ENCODE results near the gene RNF186. TPM values are rescaled to one million over a fixed set of nuclear protein-coding genes. Genes with fewer than 3 reads are reported as not detected.

Gene RNF186
- total and polyA plus RNA-seq, 2 experiments from 2014 or later: 0.93 to 1.4 TPM

DNA sequence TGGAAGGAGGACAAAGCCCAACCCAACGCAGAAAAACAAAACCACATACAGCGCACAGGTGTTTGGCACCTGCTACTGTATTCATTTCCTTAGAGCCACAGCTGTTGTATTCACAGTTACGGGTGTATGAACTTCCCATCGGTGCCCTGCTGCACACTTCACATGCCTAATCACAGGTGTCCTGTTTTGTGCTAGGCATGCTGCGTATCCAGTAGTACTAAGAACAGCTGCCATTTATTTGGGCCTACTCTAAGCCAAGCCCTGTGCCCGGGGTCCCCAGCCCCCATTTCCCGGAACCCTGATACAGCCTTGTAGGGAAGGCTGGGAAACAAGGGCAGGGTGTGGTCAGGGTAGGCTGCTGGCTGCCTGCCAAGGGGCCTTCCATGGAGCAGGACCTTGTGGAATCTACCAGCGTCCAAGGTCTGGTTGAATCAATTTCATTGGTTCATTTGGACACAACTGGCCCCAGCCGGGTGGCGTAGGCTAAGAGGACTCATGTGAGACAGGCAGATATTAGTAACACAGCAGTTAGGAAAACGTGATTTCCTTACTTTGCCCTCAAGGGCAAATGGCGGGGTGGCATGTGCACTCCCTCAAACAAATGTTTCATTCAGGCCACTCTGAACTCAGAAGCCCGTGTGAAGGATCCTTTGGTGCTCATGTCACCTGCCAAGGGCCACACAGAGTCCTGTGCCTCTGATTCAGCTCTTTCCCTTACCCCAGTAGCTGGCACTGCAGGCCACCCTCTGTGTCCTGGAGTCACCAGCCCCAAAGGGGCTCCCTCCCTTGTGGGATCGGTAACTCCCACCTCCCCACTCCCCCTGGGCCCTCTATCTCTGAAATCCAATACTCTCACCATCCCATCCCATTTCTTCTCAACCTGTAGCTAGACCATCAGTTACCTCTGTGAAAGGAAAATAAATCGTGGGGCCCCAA is 986 bp upstream of the RNF186 start:
- H3K4me2 ChIP-seq: peak overlapping the region; percentile 52

DNA sequence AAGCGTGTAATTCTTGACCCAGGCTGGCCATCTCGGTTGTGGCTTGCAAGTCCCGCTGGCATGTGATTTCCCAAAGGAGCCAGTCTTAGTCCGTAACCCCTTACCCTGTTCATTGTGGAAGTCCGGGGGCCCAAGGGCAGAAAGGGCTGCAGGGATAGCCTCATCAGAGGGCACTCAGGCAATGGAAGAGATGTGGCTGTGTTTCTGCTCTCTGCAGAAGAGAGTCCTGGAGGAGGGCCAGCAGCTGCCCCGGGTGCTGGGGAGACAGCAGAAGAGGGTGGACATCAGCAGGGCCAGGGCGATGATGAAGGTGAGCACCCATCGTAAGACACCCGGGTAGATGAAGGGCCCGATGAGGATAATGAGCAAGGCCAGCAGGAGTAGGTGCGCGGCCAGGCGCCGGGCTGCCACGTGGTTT is 830 bp downstream of the RNF186 start:
- H3K4me2 ChIP-seq: no peak overlapping the region
- no peaks in the 10 kb centered on the region for H3K27me3 ChIP-seq
- H2AFZ ChIP-seq: no peak overlapping the region
- 96% methylated on average over 15 of the region's 15 CpGs for WGBS (ENCODE audit: low lambda C conversion rate, missing lambda C conversion rate)
- no peaks in the 10 kb centered on the region for H3K36me3 ChIP-seq (replicated peaks; ENCODE audit: insufficient read depth, low read depth)
- H4K20me1 ChIP-seq (ENCODE audit: insufficient read depth, poor library complexity, severe bottlenecking): no peaks in the 10 kb centered on the region
- no peaks in the 10 kb centered on the region for H3K9me3 ChIP-seq (ENCODE audit: low read depth)
- DNase-seq (ENCODE audit: low spot score): no peak
- H3K9me2 ChIP-seq (replicated peaks; ENCODE audit: insufficient read depth): no peaks in the 10 kb centered on the region
- H3K27ac ChIP-seq: no peak overlapping the region
- no peaks in the 10 kb centered on the region for H3K79me2 ChIP-seq
- TF ChIP-seq, protein P1, sequence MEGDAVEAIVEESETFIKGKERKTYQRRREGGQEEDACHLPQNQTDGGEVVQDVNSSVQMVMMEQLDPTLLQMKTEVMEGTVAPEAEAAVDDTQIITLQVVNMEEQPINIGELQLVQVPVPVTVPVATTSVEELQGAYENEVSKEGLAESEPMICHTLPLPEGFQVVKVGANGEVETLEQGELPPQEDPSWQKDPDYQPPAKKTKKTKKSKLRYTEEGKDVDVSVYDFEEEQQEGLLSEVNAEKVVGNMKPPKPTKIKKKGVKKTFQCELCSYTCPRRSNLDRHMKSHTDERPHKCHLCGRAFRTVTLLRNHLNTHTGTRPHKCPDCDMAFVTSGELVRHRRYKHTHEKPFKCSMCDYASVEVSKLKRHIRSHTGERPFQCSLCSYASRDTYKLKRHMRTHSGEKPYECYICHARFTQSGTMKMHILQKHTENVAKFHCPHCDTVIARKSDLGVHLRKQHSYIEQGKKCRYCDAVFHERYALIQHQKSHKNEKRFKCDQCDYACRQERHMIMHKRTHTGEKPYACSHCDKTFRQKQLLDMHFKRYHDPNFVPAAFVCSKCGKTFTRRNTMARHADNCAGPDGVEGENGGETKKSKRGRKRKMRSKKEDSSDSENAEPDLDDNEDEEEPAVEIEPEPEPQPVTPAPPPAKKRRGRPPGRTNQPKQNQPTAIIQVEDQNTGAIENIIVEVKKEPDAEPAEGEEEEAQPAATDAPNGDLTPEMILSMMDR (IDR thresholded peaks at IDR 0.05; ENCODE audit: poor library complexity): no peak
- no peak for TF ChIP-seq EZH2 (IDR thresholded peaks at IDR 0.05; ENCODE audit: borderline replicate concordance)
- peaks cover 19% of the 10 kb centered on the region for H3K4me1 ChIP-seq (ENCODE audit: insufficient read depth)
- H3K4me3 ChIP-seq: no peak overlapping the region

More for the DNA sequence above, 986 bp upstream of the RNF186 start:
- no peaks in the 10 kb centered on the region for H3K36me3 ChIP-seq (replicated peaks; ENCODE audit: insufficient read depth, low read depth)
- peak; percentile 86 for DNase-seq (ENCODE audit: low spot score)
- no peaks in the 10 kb centered on the region for H3K27me3 ChIP-seq
- WGBS (ENCODE audit: low lambda C conversion rate, missing lambda C conversion rate): 56% methylated on average over 15 of the region's 15 CpGs
- no peaks in the 10 kb centered on the region for H3K9me2 ChIP-seq (replicated peaks; ENCODE audit: insufficient read depth)
- peak overlapping the region; percentile 93 for H3K27ac ChIP-seq
- H2AFZ ChIP-seq: no peak overlapping the region
- no peaks in the 10 kb centered on the region for H3K9me3 ChIP-seq (ENCODE audit: low read depth)
- H3K4me1 ChIP-seq (ENCODE audit: insufficient read depth): peaks cover 19% of the 10 kb centered on the region
- H4K20me1 ChIP-seq (ENCODE audit: insufficient read depth, poor library complexity, severe bottlenecking): no peaks in the 10 kb centered on the region
- H3K79me2 ChIP-seq: no peaks in the 10 kb centered on the region
- no peak overlapping the region for H3K4me3 ChIP-seq
- no peak for TF ChIP-seq EZH2 (IDR thresholded peaks at IDR 0.05; ENCODE audit: borderline replicate concordance)

DNA sequence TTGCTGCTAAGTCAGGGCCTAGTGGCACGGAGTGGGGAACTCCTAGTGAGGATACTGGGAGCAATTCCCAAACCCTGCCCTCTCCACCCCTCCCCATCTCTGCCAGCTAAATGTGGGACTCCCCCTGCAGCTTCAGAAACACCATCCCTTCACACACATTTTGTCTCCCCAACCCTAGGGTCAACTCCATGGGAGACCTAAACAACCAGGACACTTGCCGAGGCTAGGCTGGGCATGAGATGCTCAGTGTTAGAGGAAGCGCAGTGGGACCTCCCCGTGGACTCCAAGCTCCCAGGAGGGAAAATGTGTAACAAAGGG is 1.5 kb downstream of the RNF186 start:
- peak overlapping the region; percentile 29 for H3K4me2 ChIP-seq
- no peak for DNase-seq (ENCODE audit: low spot score)
- H3K4me1 ChIP-seq (ENCODE audit: insufficient read depth): peaks cover 19% of the 10 kb centered on the region
- no peak overlapping the region for H3K4me3 ChIP-seq
- no peaks in the 10 kb centered on the region for H3K27me3 ChIP-seq
- H3K36me3 ChIP-seq (replicated peaks; ENCODE audit: insufficient read depth, low read depth): no peaks in the 10 kb centered on the region
- H3K79me2 ChIP-seq: no peaks in the 10 kb centered on the region
- no peaks in the 10 kb centered on the region for H3K9me2 ChIP-seq (replicated peaks; ENCODE audit: insufficient read depth)
- H3K27ac ChIP-seq: peak overlapping the region; percentile 56
- no peaks in the 10 kb centered on the region for H3K9me3 ChIP-seq (ENCODE audit: low read depth)
- TF ChIP-seq EZH2phosphoT487 (IDR thresholded peaks at IDR 0.05; ENCODE audit: low read depth, severe bottlenecking, unreplicated experiment): no peak
- TF ChIP-seq, protein P1 (IDR thresholded peaks at IDR 0.05; ENCODE audit: poor library complexity): no peak
- TF ChIP-seq EZH2 (IDR thresholded peaks at IDR 0.05; ENCODE audit: borderline replicate concordance): no peak
- H4K20me1 ChIP-seq (ENCODE audit: insufficient read depth, poor library complexity, severe bottlenecking): no peaks in the 10 kb centered on the region
- no peak overlapping the region for H2AFZ ChIP-seq
- 94% methylated on average over 4 of the region's 4 CpGs for WGBS (ENCODE audit: low lambda C conversion rate, missing lambda C conversion rate)

DNA sequence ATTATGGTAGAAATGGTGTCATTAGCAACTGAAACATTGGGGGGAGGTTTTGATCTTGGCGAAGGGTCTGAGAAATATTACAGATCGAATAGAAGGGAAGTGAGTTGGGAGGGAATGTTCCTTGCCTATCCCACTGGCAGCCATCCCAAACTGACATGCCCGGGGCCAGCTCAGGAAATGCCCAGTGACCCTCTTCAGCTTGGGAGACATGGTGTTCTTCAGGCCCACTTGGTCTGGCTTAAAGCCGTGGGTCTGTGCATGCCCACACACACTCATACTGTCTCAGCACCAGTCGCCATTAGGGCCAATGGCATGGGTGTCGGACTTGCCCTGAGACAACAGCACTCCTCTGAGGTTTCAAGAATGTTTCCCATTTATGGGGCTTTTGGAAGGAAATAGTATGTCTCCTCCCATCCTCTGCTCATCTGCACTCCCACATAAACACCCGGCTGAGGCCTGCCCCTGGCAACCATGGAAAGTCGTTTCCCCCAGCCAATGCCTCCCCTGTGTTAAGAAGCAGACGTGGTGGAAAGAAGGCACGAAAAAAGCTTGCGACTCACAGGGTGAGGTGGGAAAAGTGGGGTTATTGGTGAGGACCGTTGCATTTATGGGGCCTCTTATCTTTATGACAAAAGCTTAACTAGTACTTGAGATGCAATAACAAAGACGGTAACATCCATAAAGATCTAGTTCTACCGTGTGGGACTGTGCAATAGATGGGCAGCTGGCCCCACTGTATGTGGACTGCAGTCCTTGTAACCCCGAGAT is 2.0 kb downstream of the RNF186 start:
- H4K20me1 ChIP-seq (ENCODE audit: insufficient read depth, poor library complexity, severe bottlenecking): no peaks in the 10 kb centered on the region
- DNase-seq (ENCODE audit: low spot score): peak; percentile 28
- WGBS (ENCODE audit: low lambda C conversion rate, missing lambda C conversion rate): 65% methylated on average over 15 of the region's 15 CpGs
- H3K4me3 ChIP-seq: no peak overlapping the region
- H3K4me1 ChIP-seq (ENCODE audit: insufficient read depth): peaks cover 19% of the 10 kb centered on the region
- peak overlapping the region; percentile 63 for H3K27ac ChIP-seq
- H3K9me2 ChIP-seq (replicated peaks; ENCODE audit: insufficient read depth): no peaks in the 10 kb centered on the region
- H3K9me3 ChIP-seq (ENCODE audit: low read depth): no peaks in the 10 kb centered on the region
- H3K4me2 ChIP-seq: peak overlapping the region; percentile 29
- TF ChIP-seq EZH2 (IDR thresholded peaks at IDR 0.05; ENCODE audit: borderline replicate concordance) (no peak), EZH2phosphoT487 (IDR thresholded peaks at IDR 0.05; ENCODE audit: low read depth, severe bottlenecking, unreplicated experiment) (no peak)
- TF ChIP-seq, protein P1 (IDR thresholded peaks at IDR 0.05; ENCODE audit: poor library complexity): no peak
- H2AFZ ChIP-seq: no peak overlapping the region
- no peaks in the 10 kb centered on the region for H3K79me2 ChIP-seq
- no peaks in the 10 kb centered on the region for H3K27me3 ChIP-seq
- H3K36me3 ChIP-seq (replicated peaks; ENCODE audit: insufficient read depth, low read depth): no peaks in the 10 kb centered on the region
